ENCODE results near the gene MPZL3. TPM values are rescaled to one million over a fixed set of nuclear protein-coding genes. Genes with fewer than 3 reads are reported as not detected.

The MPZL3 gene
- total RNA-seq, 1 donor from 2014 or later, result 0.21 TPM

DNA sequence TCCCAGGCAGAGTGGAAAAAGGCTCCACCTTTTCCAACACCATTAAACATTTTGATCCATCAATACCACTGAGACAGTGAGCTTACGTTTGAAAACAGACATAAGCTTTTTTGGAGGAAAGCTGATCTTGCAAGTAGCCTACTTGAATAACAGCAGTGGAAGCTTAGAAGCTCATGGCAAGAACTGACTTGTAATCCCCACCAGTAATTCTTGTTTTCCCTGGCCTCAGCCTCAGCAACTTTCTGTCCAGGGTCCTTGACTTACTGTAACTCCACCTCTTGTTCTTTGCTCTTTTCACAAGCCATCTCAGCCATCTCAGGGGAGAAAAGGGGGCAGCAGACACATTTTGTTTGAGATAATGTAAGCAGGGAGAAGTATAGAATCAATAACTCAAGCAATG is 24.3 kb upstream of the MPZL3 start:
- H3K9me3 ChIP-seq, result no peaks in the 10 kb centered on the region
- no peak overlapping the region for H3K4me3 ChIP-seq
- no peaks in the 10 kb centered on the region for H3K36me3 ChIP-seq
- no peaks in the 10 kb centered on the region for H3K27me3 ChIP-seq
- DNase-seq (ENCODE audit: low spot score in 2 of 2), result no peak
- TF ChIP-seq, protein P1, sequence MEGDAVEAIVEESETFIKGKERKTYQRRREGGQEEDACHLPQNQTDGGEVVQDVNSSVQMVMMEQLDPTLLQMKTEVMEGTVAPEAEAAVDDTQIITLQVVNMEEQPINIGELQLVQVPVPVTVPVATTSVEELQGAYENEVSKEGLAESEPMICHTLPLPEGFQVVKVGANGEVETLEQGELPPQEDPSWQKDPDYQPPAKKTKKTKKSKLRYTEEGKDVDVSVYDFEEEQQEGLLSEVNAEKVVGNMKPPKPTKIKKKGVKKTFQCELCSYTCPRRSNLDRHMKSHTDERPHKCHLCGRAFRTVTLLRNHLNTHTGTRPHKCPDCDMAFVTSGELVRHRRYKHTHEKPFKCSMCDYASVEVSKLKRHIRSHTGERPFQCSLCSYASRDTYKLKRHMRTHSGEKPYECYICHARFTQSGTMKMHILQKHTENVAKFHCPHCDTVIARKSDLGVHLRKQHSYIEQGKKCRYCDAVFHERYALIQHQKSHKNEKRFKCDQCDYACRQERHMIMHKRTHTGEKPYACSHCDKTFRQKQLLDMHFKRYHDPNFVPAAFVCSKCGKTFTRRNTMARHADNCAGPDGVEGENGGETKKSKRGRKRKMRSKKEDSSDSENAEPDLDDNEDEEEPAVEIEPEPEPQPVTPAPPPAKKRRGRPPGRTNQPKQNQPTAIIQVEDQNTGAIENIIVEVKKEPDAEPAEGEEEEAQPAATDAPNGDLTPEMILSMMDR (IDR thresholded peaks at IDR 0.05), result no peak
- no peaks in the 10 kb centered on the region for H3K4me1 ChIP-seq
- no peak overlapping the region for H3K27ac ChIP-seq
- intact Hi-C loops (cut with DNase I), result no loop called here

DNA sequence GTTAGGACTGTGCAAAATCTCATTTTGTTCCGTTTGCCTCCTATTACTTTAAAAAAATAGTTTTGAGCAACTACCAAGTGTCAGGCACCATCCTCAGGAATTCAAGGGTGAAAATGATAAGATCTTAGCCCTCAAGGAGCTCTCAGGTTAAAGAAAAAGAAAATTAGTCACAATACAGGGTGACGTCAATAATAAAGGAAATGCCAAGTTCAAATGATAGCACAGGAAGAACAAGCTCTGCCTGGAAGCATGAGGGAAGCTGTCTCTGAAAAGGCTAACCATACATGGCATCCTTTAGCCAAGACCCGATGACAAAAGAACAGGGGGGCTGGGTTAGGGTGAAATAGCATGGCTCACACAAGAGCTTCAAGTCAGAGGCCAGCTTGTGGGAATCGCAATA is 23.0 kb upstream of the MPZL3 start:
- Histone ChIP-seq H3K4me3 (no peak overlapping the region), H3K4me1 (no peaks in the 10 kb centered on the region), H3K27me3 (no peaks in the 10 kb centered on the region), H3K9me3 (no peaks in the 10 kb centered on the region), H3K36me3 (no peaks in the 10 kb centered on the region), H3K27ac (peak overlapping the region in 1 of 2 donors; percentile 12)
- TF ChIP-seq, protein P1 (IDR thresholded peaks at IDR 0.05), result no peak
- no peak for DNase-seq (ENCODE audit: low spot score in 2 of 2)
- intact Hi-C loops (cut with DNase I), result no loop called here

DNA sequence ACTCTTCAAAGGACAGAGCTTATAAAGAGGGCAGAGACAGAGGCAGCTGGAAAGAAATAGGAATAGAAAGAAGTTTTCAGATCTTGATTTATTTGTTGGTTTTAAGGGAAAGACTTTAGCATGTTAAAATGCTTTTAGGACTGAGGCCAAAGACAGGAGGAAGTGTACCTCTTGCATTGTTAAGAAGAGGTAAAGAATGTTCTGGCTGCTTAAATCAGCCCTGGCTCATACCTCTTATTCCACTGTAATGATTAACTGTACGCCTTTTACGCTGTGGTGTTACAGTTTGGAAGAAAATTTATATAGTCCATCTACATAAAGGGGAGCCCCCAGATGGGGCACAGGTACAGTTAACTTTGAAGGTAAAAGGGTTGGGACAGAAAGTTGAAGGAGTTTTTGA is 22.0 kb upstream of the MPZL3 start:
- TF ChIP-seq, protein P1 (IDR thresholded peaks at IDR 0.05), result no peak
- Histone ChIP-seq H3K9me3 (no peaks in the 10 kb centered on the region), H3K4me1 (no peaks in the 10 kb centered on the region), H3K36me3 (no peaks in the 10 kb centered on the region), H3K4me3 (no peak overlapping the region), H3K27ac (no peak overlapping the region), H3K27me3 (no peaks in the 10 kb centered on the region)
- intact Hi-C loops (cut with DNase I), result no loop called here
- no peak for DNase-seq (ENCODE audit: low spot score in 2 of 2)

DNA sequence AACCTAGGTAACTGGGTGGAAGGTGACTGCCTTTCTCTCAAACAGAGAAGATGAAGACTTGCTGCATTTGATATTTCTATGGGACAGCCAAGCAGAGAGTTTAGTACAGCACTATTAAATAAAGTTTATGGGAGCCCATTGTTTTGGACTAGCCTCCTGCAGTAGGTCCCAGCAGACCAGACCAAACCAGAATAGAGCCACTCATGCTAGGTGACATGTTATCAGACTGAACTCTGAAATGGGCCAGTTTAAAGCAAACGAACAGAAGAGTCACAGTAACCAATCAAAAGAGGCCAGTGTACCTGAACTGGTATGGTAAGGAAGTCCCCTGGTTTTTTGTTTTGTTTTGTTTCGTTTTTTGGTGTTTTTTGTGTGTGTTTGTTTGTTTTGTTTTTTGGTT is 19.8 kb upstream of the MPZL3 start:
- intact Hi-C loops (cut with DNase I), result no loop called here
- H3K36me3 ChIP-seq, result no peaks in the 10 kb centered on the region
- no peaks in the 10 kb centered on the region for H3K27me3 ChIP-seq
- no peaks in the 10 kb centered on the region for H3K4me1 ChIP-seq
- no peaks in the 10 kb centered on the region for H3K9me3 ChIP-seq
- H3K27ac ChIP-seq, result no peak overlapping the region
- TF ChIP-seq, protein P1 (IDR thresholded peaks at IDR 0.05), result no peak
- H3K4me3 ChIP-seq, result no peak overlapping the region
- DNase-seq (ENCODE audit: low spot score in 2 of 2), result no peak

DNA sequence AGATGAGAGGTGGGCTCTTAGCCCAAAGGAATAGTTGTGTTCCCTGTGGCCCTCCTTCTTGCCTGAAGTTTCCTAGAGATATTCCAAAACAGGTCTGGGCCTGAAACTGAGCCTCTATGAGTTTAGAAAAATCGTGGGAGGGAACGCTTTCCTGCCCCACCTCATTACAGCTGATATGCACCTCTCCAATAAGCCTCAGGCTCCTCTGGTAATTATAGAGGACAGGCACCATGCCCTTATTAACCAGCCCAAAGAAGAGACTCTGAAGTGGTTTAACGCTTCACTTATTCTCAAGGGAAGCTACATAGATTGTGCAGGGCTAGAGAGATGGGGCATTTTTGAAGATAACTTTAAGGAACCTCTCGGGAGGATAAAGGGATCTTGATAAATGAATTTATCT is 15.3 kb upstream of the MPZL3 start:
- TF ChIP-seq, protein P1 (IDR thresholded peaks at IDR 0.05), result no peak

DNA sequence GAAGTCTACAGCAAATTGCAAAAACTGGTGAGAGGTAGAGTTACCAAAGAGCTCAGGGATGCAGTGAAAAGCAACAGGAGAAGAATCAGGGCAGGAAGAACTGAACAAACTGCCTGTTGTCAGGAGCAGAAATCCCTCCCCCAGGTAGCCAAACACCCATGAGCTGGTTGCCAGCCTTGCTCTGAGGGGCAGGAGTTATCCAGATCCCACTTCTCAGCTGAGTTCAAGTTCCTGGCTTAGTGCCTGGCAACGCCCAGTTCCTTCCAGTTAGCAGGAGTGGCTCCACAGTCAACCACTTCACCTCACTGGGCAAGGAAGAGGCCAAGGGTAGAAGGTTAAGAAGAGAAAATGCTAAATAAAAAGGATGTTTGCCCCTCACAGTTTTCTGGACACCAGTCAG is 13.8 kb upstream of the MPZL3 start:
- DNase-seq (ENCODE audit: low spot score in 2 of 2), result peak in 1 of 2 donors; percentile 63
- intact Hi-C loops (cut with DNase I), result no loop called here
- TF ChIP-seq, protein P1 (IDR thresholded peaks at IDR 0.05), result no peak

More for the DNA sequence above, 15.3 kb upstream of the MPZL3 start:
- Histone ChIP-seq H3K9me3 (no peaks in the 10 kb centered on the region), H3K36me3 (no peaks in the 10 kb centered on the region), H3K27me3 (no peaks in the 10 kb centered on the region), H3K4me1 (no peaks in the 10 kb centered on the region), H3K4me3 (no peak overlapping the region), H3K27ac (no peak overlapping the region)
- DNase-seq (ENCODE audit: low spot score in 2 of 2), result no peak
- intact Hi-C loops (cut with DNase I), result no loop called here

More for the DNA sequence above, 13.8 kb upstream of the MPZL3 start:
- Histone ChIP-seq H3K9me3 (no peaks in the 10 kb centered on the region), H3K4me1 (no peaks in the 10 kb centered on the region), H3K36me3 (no peaks in the 10 kb centered on the region), H3K27me3 (no peaks in the 10 kb centered on the region), H3K27ac (no peak overlapping the region), H3K4me3 (no peak overlapping the region)

Data from ascending aorta (tissue), 2 donors.